ENCODE data around the gene SREBF1.
A peak's percentile ranks its signal among the peaks of the same experiment; 100 is the strongest.

SREBF1 gene

DNA sequence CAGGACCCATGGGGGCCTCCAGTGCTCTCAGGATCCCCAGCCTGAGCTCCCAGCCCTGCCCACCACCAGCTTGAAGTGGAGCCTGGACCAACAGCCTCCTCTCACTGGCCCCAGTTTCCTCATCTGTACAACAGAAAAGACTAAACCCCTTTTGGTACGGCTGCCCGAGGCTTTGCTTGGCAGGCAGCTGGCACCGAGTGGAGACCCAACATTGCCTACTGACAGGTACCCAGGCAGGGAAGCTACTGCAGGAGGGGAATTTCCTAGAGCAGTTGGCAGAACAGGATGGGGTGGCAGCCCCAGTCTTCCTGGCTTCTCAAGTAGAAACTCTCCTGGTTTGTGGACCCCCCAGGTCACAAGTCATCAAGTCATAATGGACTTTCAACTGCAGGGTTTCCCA, 14.2 kb downstream of the SREBF1 start:
- no peak for DNase-seq

- DNase-seq: no peak
Measured at GRCh38 chr17:17822189-17822588, 14.6 kb downstream of the SREBF1 start.

- no peak for DNase-seq
Measured at GRCh38 chr17:17820463-17821158, 16.2 kb downstream of the SREBF1 start.

- no peak for DNase-seq
Measured at GRCh38 chr17:17820046-17820445, 16.7 kb downstream of the SREBF1 start.

DNA sequence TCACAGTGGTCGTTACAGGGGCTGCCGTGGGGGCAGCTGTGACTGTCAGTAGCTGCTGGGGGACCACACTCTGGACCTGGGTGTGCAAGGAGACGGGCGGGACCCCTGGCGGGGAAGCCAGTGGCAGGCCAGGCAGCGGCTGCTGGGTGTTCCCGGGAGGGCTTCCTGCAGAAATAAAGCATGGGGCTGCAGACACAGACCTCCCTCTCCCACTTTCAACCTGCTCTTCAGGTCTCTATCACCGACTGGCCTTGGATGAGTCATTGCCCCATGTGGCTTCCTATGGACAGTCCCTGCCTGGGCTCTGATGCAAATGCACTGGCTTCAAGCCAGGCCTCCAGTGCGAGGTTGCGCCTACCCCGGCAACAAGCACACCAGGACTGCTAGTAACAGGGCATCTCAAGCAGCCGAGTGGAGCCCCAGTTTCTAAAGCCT, 17.2 kb downstream of the SREBF1 start:
- peak in 1 of 2 experiments; percentile 24 for DNase-seq

- DNase-seq: no peak
Measured at GRCh38 chr17:17819111-17819510, 17.7 kb downstream of the SREBF1 start.

- DNase-seq: peak in 1 of 2 experiments; percentile 39
Measured at GRCh38 chr17:17818088-17818526, 18.7 kb downstream of the SREBF1 start.

GRCh38 chr17:17817552-17817947, 19.2 kb downstream of the SREBF1 start:
- no peak for DNase-seq

GRCh38 chr17:17816831-17817551, 19.8 kb downstream of the SREBF1 start:
- DNase-seq: no peak

DNA sequence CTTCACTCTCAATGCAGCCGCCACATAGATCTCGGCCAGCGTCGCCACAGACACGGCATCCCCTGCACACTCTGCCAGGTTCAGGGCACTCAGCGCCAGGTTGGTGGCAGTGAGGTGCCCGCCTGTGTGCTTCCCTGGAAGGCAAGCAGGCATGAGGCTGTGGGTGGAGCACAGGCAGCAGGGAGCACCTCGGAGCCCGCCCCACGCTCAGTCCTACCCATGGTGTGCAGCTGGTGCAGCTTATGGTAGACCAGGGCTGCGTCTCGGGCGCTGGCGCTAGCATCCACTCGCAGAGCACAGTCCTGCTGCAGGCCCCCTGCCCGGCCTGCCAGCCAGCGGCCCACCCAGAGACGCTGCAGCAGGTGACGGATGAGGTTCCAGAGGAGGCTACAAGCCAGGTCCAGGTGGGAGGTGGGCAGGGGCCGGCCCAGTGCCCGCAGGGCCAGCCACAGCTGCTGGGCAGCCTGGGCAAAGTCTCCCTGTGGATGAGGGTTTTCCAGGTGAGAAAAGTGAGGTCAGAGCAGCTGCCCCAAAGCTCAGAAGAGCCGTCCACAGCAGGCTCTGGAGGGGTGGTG, 20.5 kb downstream of the SREBF1 start:
- DNase-seq: no peak

GRCh38 chr17:17815436-17816200, 21.2 kb downstream of the SREBF1 start:
- DNase-seq: no peak

DNA sequence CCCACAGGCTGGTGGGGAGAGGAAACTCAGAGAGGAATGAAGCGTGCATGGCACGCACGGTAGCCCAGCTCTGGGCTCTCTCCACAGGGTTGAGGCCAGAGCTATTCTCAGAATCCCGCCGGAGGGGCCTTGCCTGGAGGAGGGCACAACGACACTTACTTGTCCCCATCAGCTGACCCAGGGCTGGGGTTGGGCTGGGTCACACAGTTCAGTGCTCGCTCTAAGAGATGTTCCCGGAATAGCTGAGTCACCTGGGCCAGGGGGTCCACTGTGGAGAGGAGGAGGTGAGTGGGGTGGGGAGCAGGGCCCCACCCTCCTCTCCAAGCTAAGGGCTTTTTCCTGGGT, 21.8 kb downstream of the SREBF1 start:
- no peak for DNase-seq

GRCh38 chr17:17814162-17815061, 22.4 kb downstream of the SREBF1 start:
- DNase-seq: peak in 1 of 2 experiments; percentile 19

DNA sequence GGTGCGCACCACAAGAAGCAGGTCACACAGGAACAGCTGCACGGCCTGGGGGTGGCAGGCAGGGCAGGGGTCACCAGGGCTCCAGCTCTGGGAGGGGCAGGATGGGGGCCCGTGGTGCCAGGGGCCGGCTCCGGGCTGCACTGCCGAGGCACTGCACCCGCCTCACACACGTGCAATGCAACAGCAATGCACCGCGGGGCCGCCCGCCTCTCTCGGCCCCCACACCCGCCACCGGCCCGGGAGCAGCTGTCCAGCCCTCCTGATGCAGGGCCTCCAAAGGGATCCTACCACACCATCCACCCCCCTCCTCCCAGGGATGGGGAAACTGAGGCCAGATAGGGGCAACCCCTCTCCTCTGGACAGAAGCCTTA, 23.1 kb downstream of the SREBF1 start:
- no peak for DNase-seq

- no peak for DNase-seq
Measured at GRCh38 chr17:17813055-17813724, 23.6 kb downstream of the SREBF1 start.

DNA sequence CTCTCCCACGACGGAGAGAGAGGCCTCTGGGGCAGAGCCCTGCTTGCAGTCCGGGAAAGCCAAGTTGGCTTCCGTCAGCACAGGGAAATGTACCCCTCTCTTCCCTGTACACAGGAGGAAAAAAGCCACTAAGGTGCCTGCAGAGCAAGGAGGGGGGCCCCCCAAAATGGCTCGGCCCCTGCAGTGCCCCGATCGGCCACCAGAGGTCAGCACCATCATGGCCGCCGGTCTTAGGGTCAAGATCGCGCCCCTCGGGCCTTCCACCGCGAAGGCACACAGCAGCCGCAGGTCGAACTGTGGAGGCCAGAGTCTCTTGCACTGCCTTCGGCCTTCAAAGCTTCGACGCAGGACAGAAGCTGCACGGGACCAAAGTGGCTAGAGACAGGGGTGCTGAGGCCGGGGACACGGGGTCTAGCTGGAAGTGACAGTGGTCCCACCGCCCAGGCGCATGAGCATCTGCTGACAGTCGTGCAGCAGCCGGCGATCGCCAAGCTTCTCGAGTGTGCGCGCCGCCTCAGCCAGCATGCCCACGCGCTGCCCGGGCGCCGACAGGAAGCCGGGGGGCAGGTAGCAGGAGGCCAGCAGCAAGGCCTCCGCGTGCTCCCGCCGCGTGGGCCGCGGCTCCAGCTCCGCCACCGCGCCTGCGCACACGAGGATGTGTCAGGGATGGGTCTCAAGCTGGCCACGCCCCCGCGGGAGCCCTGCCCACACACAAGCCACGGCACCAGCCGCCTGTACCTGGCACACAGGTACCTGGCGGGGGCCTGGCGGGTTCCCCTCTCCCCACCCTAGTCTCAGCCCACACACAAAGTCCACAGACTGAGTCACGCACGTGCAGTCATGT, 24.4 kb downstream of the SREBF1 start:
- peak in 1 of 2 experiments; percentile 67 for DNase-seq

GRCh38 chr17:17811381-17812210, 25.2 kb downstream of the SREBF1 start:
- peak in 1 of 2 experiments; percentile 35 for DNase-seq

DNA sequence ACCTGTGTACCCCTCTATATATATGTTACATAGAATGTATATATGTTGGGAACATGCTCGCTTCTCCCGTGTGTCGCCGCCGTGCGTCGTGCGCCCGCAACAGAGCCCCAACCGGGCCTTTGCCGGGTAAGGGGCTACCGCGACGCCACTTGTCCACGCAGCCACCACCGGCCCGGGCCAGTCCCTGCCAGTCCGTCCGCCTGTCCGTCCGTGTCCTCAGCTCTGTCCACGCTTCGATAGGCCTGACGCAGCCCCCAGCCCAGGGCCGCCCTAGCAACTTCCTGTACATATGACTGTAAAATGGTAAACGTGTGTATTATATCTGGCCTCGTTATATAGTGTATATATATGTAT, 25.9 kb downstream of the SREBF1 start:
- DNase-seq: no peak

DNA sequence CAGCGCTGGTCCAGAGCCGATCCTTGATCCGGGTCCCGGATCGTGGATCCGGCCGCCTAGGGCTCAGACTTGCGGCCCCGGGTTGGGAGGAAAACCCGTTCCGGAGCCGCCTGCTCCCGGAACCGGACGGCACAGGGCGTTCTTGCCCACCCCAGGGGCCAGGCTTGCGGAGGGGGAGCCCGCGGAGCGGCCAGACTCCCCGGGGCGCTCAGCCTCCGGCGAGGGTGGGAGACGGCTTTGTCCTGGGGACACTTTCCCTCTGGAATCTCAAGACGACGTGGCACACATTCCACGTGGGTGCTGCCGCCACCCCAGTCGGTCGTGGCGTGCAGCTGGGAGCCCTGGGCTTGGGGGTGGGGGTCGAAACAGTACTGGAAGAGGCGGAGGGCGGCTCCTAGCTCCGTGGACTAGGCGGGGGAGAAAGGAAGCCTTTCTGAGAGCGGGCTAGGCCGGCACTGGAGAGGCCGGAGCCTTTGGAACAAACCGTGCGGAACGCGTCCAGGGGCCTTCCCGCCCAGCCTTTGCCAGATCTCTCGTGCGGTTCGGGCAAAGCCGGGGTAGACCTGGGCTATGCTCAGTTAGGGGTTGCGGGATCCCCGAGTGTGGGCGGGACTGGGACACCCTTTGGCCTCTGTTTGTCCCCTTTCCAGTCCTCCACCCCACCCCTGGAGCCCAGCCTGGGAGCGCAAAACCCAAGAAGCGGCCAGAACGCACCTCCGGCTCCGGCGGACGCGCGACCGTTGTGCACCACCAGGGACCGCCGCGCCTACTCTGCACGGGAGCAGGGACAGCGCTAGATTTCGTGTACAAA, 26.5 kb downstream of the SREBF1 start:
- peak; percentile 26 to 82 for DNase-seq

Measured in NCI-H526 (cell line).